PC-9 (cell line): ENCODE measurements around the gene SLC6A3. TPM values are rescaled to one million over a fixed set of nuclear protein-coding genes. Genes with fewer than 3 reads are reported as not detected.

Experiments used
- BruUV-seq: library from RNA; stranded (reverse); fragments of 400-500 nt; replicated peaks from 2 replicates; lab custom pipeline; 2021; lab: Mats Ljungman, UMichigan
- CTCF ChIA-PET: fragments of 300-600 bp; sonication (Branson Sonifier 250); formaldehyde crosslinking; loops from one replicate; lab custom pipeline; 2022; ENCODE audit warnings: antibody characterized with exemption; lab: Charles Lee
- POLR2A ChIA-PET: fragments of 300-600 bp; sonication (Branson Sonifier 250); formaldehyde crosslinking; loops from one replicate; lab custom pipeline; 2022; ENCODE audit warnings: antibody characterized with exemption; ENCODE audit not compliant: unreplicated experiment; lab: Charles Lee
- DNase-seq, 2 experiments: peaks; one replicate each; pipeline versions ENCODE4 v3.0.0 to v3.0.0-alpha.2; 2015 to 2022; ENCODE audit warnings: mixed read lengths in 1 of 2
- H2AFZ ChIP-seq: fragments of 200-600 bp; sonication (generic); 2 replicates; pipeline ENCODE4 v1.8.1; 2017; ENCODE audit warnings: antibody characterized with exemption
- H3F3A ChIP-seq: fragments of 200-600 bp; sonication (generic); 2 replicates; pipeline ENCODE4 v1.8.1; 2017; ENCODE audit warnings: antibody characterized with exemption, mild to moderate bottlenecking, low read depth; ENCODE audit not compliant: insufficient read depth
- H3K27ac ChIP-seq: fragments of 200-600 bp; sonication (generic); 2 replicates; pipeline ENCODE4 v1.6.1; 2016; ENCODE audit warnings: mixed run types
- H3K27me3 ChIP-seq: fragments of 200-600 bp; sonication (generic); 2 replicates; pipeline ENCODE4 v1.6.1; 2016; ENCODE audit warnings: low read depth, mixed run types; ENCODE audit not compliant: insufficient read depth
- H3K36me3 ChIP-seq: fragments of 200-600 bp; sonication (generic); 2 replicates; pipeline ENCODE4 v1.6.1; 2016; ENCODE audit warnings: low read depth, mixed run types
- H3K4me1 ChIP-seq: fragments of 200-600 bp; sonication (generic); replicated peaks from 2 replicates; pipeline ENCODE4 v1.6.1; 2016; ENCODE audit warnings: mixed run types; ENCODE audit not compliant: insufficient read depth
- H3K4me2 ChIP-seq: fragments of 200-600 bp; sonication (generic); 2 replicates; pipeline ENCODE4 v1.6.1; 2017; ENCODE audit warnings: mixed run types
- H3K4me3 ChIP-seq: fragments of 200-600 bp; sonication (generic); 2 replicates; pipeline ENCODE4 v1.6.1; 2016; ENCODE audit warnings: mixed run types
- H3K79me2 ChIP-seq: fragments of 200-600 bp; sonication (generic); 2 replicates; pipeline ENCODE4 v1.6.1; 2017; ENCODE audit warnings: low read depth, mixed run types
- H3K9me2 ChIP-seq: fragments of 200-600 bp; sonication (generic); 2 replicates; pipeline ENCODE4 v1.8.1; 2017; ENCODE audit warnings: mild to moderate bottlenecking; ENCODE audit not compliant: insufficient read depth
- H3K9me3 ChIP-seq: fragments of 200-600 bp; sonication (generic); 2 replicates; pipeline ENCODE4 v1.8.1; 2016; ENCODE audit warnings: low read depth; ENCODE audit not compliant: insufficient read depth
- H4K20me1 ChIP-seq: fragments of 200-600 bp; sonication (generic); 2 replicates; pipeline ENCODE4 v1.8.1; 2017; ENCODE audit not compliant: insufficient read depth
- CTCF ChIP-seq: fragments of 200-600 bp; sonication (generic); conservative IDR thresholded peaks from 2 replicates; pipeline ENCODE4 v1.6.1; 2017; ENCODE audit warnings: mixed run types, antibody characterized with exemption, mild to moderate bottlenecking, moderate library complexity
- EZH2 ChIP-seq: fragments of 200-600 bp; sonication (generic); IDR thresholded peaks from 2 replicates; pipeline ENCODE4 v1.8.0; 2017; ENCODE audit warnings: antibody characterized with exemption, low read depth
- intact Hi-C: fragments of 100-400 bp; cut with micrococcal nuclease; formaldehyde crosslinking; loops from one replicate; pipeline ENCODE4 v1.10.0; 2022; ENCODE audit not compliant: unreplicated experiment
- total RNA-seq: library from RNA; stranded (reverse); gene quantifications from 2 replicates; pipeline ENCODE4 v1.2.3, GENCODE V29; 2021

Gene SLC6A3
- total RNA-seq, 1 experiment from 2014 or later: not detected

DNA sequence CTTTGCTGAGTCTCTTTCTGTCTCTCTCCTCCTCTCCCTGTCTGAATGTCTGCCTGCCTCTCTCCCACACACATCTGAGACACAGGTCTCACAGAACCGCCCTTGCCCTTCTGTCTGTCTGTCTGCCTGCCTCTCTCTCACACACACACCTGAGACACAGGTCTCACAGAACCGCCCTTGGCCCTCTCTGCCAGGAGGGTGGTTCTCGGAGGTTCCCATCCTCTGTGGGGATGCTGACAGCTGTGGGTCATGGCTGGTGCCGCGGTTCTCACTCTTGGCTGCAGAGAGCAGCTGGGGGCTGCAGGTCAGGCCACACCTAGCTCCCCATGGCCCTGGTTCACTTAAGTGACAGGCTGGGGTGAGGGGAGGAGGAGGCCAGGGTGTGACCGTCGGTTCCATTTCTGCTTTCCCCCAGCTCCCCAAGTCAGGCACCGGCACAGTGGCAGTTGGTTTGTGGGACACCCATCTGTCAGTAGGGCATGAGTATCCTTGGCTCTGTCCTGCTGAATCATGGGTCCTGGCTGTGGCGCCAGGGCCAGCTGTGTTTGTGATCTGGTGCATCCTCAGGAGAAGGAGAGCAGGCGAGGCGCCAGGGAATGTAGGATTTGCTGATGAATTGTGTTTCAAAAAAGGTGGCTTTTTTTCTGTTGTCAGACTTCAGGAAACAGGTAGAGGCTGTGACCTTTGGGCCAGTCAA lies 58.0 kb downstream of the SLC6A3 start:
- Histone ChIP-seq H3K9me2 (no peaks in the 10 kb centered on the region), H3K4me1 (0 out of 2 replicates have a peak, but pooled peaks cover 10% of the 10 kb centered on the region), H3K4me3 (no peak overlapping the region), H3F3A (peaks cover 3% of the 10 kb centered on the region; the same call in 1 of the 2 replicates), H3K36me3 (no peaks in the 10 kb centered on the region), H3K27ac (no peak overlapping the region), H3K9me3 (no peaks in the 10 kb centered on the region), H3K79me2 (no peaks in the 10 kb centered on the region), H4K20me1 (no peaks in the 10 kb centered on the region; the same call in 1 of the 2 replicates), H3K4me2 (no peak overlapping the region), H2AFZ (no peak overlapping the region), H3K27me3 (peaks cover 100% of the 10 kb centered on the region)
- intact Hi-C loops: loop anchor here (2.0 to 5.0 kb wide), 2 partner anchors 50 to 255 kb away; no protein-coding TSS in a partner anchor
- POLR2A ChIA-PET: no interaction called here
- TF ChIP-seq CTCF: no peak
- no peak; the same call in 1 of the 2 replicates for TF ChIP-seq EZH2
- CTCF ChIA-PET: no interaction called here
- no peak for DNase-seq
- no TSS peak for BruUV-seq

GRCh38 chr5:1386274-1386717 lies 58.9 kb downstream of the SLC6A3 start:
- H3K4me2 ChIP-seq: peak overlapping the region; percentile 92
- intact Hi-C loops: loop anchor here (2.0 to 5.0 kb wide), 2 partner anchors 51 to 256 kb away; no protein-coding TSS in a partner anchor
- ChIA-PET CTCF (no interaction called here), POLR2A (no interaction called here)
- H3K4me3 ChIP-seq: peak overlapping the region; percentile 68
- H4K20me1 ChIP-seq: no peaks in the 10 kb centered on the region; the same call in 1 of the 2 replicates
- H3K79me2 ChIP-seq: no peaks in the 10 kb centered on the region
- 0 out of 2 replicates have a peak, but pooled peaks cover 10% of the 10 kb centered on the region for H3K4me1 ChIP-seq
- no peaks in the 10 kb centered on the region for H3K36me3 ChIP-seq
- H2AFZ ChIP-seq: peak overlapping the region; percentile 82
- TF ChIP-seq CTCF (no peak), EZH2 (peak; percentile 95)
- no peak overlapping the region for H3K27ac ChIP-seq
- peak in 1 of 2 experiments; percentile 75 for DNase-seq
- H3K27me3 ChIP-seq: peaks cover 99% of the 10 kb centered on the region
- peaks cover 3% of the 10 kb centered on the region; the same call in 1 of the 2 replicates for H3F3A ChIP-seq
- TSS peak; percentile 79 for BruUV-seq
- no peaks in the 10 kb centered on the region for H3K9me2 ChIP-seq
- no peaks in the 10 kb centered on the region for H3K9me3 ChIP-seq

DNA sequence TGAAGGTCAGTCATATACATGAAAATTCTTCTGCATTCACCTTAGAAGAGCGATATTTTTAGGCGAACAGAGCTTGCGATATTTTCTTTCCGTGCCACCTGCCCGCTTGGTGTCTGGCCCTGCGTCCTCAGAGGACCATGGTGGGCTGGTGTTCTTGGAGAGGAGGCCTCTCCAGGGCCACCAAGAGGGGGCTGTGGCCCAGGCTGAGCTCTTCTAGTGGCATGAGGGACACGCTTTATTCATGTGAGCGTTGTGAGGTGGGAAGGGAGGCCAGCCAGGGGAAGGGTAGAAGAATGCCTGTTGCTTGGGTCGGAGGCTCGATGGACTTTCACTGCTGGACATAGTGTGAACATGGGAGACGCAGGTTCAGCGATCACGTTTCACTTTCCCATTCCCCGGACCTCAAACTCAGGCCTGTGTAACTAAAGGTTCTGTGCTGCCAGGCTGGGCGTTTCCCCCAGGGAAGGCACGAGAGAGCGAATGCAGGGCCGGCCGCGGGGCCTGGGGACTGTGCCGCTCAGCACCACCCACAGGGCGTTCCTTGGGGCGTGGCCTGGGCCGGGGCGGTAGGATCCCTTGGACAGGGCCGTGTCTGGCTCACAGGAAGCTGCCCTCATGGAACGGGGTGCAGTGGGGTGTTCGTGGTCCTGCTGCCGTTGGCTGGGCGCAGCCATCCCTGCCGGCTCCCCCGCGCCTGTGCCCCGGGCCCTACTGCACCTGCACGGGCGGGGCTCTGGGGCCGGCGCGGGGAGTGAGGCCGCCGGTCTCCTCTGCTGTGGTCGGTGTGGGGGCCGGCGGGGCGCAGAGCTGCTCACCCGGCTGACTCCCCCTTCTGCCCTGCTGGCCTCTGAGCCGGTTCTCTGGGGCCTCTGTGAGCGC lies 59.6 kb downstream of the SLC6A3 start:
- DNase-seq: peak in 1 of 2 experiments; percentile 94
- 0 out of 2 replicates have a peak, but pooled peaks cover 10% of the 10 kb centered on the region for H3K4me1 ChIP-seq
- peak overlapping the region; percentile 68 for H3K4me3 ChIP-seq
- CTCF ChIA-PET: interaction anchor here (0.6 kb wide), 1 partner anchor 129 kb away, joined by 9 read pairs; no protein-coding TSS in a partner anchor
- peaks cover 94% of the 10 kb centered on the region for H3K27me3 ChIP-seq
- H3K9me2 ChIP-seq: no peaks in the 10 kb centered on the region
- TF ChIP-seq EZH2 (no peak), CTCF (no peak)
- no TSS peak for BruUV-seq
- POLR2A ChIA-PET: interaction anchor here (0.6 kb wide), 1 partner anchor 66 kb away, joined by 9 read pairs; no protein-coding TSS in a partner anchor
- H3F3A ChIP-seq: peaks cover 3% of the 10 kb centered on the region; the same call in 1 of the 2 replicates
- no peak overlapping the region for H3K27ac ChIP-seq
- H4K20me1 ChIP-seq: no peaks in the 10 kb centered on the region; the same call in 1 of the 2 replicates
- H3K4me2 ChIP-seq: peak overlapping the region; percentile 92
- no peaks in the 10 kb centered on the region for H3K79me2 ChIP-seq
- no peaks in the 10 kb centered on the region for H3K36me3 ChIP-seq
- H2AFZ ChIP-seq: peak overlapping the region; percentile 82
- no peaks in the 10 kb centered on the region for H3K9me3 ChIP-seq
- intact Hi-C loops: loop anchor here (2.0 to 5.0 kb wide), 2 partner anchors 51 to 257 kb away; no protein-coding TSS in a partner anchor
